OCI-LY1 (cell line): Measurements from ENCODE around the gene DROSHA.

Experiments used
- CTCF ChIP-seq: fragments of 200-600 bp; sonication (generic), shearing (Covaris generic); IDR thresholded peaks from 2 replicates; pipeline ENCODE4 v1.5.1; 2017; ENCODE audit warnings: mild to moderate bottlenecking, antibody characterized with exemption, low read length, moderate library complexity, mixed read lengths
- EZH2 ChIP-seq: fragments of 200-600 bp; sonication (generic), shearing (Covaris generic); IDR thresholded peaks from 2 replicates; pipeline ENCODE4 v1.8.0; 2017; ENCODE audit warnings: borderline replicate concordance, mixed run types, mild to moderate bottlenecking, antibody characterized with exemption, low read length, moderate library complexity, mixed read lengths

DNA sequence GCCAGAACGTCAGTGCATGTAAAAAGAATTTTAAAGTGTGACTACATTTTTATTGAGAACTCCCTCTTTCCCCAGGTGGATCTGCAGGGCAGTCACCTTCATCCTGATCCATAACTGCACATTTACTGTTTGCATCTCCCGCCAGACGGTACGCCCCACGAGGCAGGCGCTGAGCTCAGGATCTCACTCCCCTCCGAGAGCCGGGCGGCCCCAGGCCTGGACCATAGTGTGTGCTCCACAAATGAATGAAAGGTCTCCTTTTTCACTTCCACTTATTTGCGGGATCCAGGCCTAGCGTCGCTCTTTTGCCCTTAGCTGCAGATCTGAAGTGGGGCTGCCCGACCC, 378 bp downstream of the DROSHA start:
- TF ChIP-seq CTCF (no peak), EZH2 (no peak)
